A549 (cell line): ENCODE data around the gene INO80C. TPM values are rescaled to one million over a fixed set of nuclear protein-coding genes. Genes with fewer than 3 reads are reported as not detected.
A peak's percentile ranks its signal among the peaks of the same experiment; 100 is the strongest.

Experiments used
- ATAC-seq, 2 experiments: fragments of 200-7000 bp in 1 of 2; fragments of >200 bp in 1 of 2; cut with Nextera tagmentation in 1 of 2; cut with Tn5 transposase in 1 of 2; 3 replicates each; pipeline versions ENCODE4 v1.8.0 to v1.9.1; 2018 to 2020; ENCODE audit warnings: mild to moderate bottlenecking in 1 of 2, moderate library complexity in 1 of 2
- CTCF ChIA-PET: fragments of 300-600 bp; sonication (Branson Sonifier 250); formaldehyde crosslinking; extraction: SDS; loops from one replicate; lab custom pipeline; 2021; ENCODE audit warnings: antibody characterized with exemption, inconsistent platforms; lab: Yijun Ruan, JAX
- POLR2A ChIA-PET: fragments of 350-600 bp; formaldehyde crosslinking; extraction: SDS; loops from one replicate; lab custom pipeline; 2021; ENCODE audit warnings: antibody characterized with exemption, inconsistent platforms; lab: Yijun Ruan, JAX
- DNase-seq, 2 experiments: peaks; one replicate each; pipeline versions ENCODE4 v3.0.0 to v3.0.0-alpha.2; 2011 to 2016; ENCODE audit warnings: low read depth in 1 of 2, low spot score in 1 of 2
- FAIRE-seq: peaks from 2 replicates; lab custom pipeline; 2011; peaks lifted over from hg19 to GRCh38; lab: Jason Lieb, UNC
- H3K27ac ChIP-seq, 2 experiments: fragments of >200 bp; sonication (Bioruptor Twin); formaldehyde crosslinking; 3 replicates each; pipeline ENCODE4 v1.5.1; 2016 to 2017
- H3K4me1 ChIP-seq: fragments of >200 bp; sonication (Bioruptor Twin); formaldehyde crosslinking; 3 replicates; pipeline ENCODE4 v1.6.1; 2016
- H3K4me2 ChIP-seq: fragments of >200 bp; sonication (Bioruptor Twin); formaldehyde crosslinking; 3 replicates; pipeline ENCODE4 v1.6.1; 2016
- H3K4me3 ChIP-seq: fragments of >200 bp; sonication (Bioruptor Twin); formaldehyde crosslinking; 3 replicates; pipeline ENCODE4 v1.5.1; 2016
- H3K9me3 ChIP-seq: fragments of >200 bp; sonication (Bioruptor Twin); formaldehyde crosslinking; 3 replicates; pipeline ENCODE4 v1.6.1; 2016
- ATOH8 ChIP-seq: fragments of 250-450 bp; sonication (Bioruptor Pico); IDR thresholded peaks from 2 replicates; pipeline ENCODE4 v1.5.0; 2020; ENCODE audit warnings: low read depth, mild to moderate bottlenecking, moderate library complexity
- CBX2 ChIP-seq: fragments of 200-600 bp; sonication (generic); IDR thresholded peaks from 2 replicates; pipeline ENCODE4 v1.6.1; 2016; ENCODE audit warnings: low read depth, mild to moderate bottlenecking, borderline replicate concordance
- CEBPB ChIP-seq, 2 experiments: fragments of >200 bp in 1 of 2; sonication (Bioruptor Twin) in 1 of 2; formaldehyde crosslinking in 1 of 2; IDR thresholded peaks; 2 replicates each; pipeline ENCODE4 v1.6.1; 2012 to 2016
- CHD2 ChIP-seq: fragments of 150-350 bp; IDR thresholded peaks from 2 replicates; pipeline ENCODE4 v1.6.1; 2014; ENCODE audit warnings: low read length; ENCODE audit not compliant: partially characterized antibody
- CHD4 ChIP-seq: fragments of 200-600 bp; sonication (generic); IDR thresholded peaks from 2 replicates; pipeline ENCODE4 v1.6.1; 2016; ENCODE audit warnings: antibody characterized with exemption, mild to moderate bottlenecking, borderline replicate concordance
- CTCF ChIP-seq: fragments of >200 bp; sonication (Bioruptor Twin); formaldehyde crosslinking; IDR thresholded peaks from 3 replicates; pipeline ENCODE4 v1.5.1; 2016
- EP300 ChIP-seq, 2 experiments: fragments of >200 bp; sonication (Bioruptor Twin); formaldehyde crosslinking; IDR thresholded peaks; 2 replicates in 1 of 2; 3 replicates in 1 of 2; pipeline ENCODE4 v1.6.1; 2016 to 2017
- ESRRA ChIP-seq: fragments of 150-350 bp; IDR thresholded peaks from 2 replicates; pipeline ENCODE4 v1.6.1; 2014; ENCODE audit warnings: mild to moderate bottlenecking, low read length, borderline replicate concordance
- FOSL2 ChIP-seq, 2 experiments: fragments of 450-650 bp in 1 of 2; fragments of >200 bp in 1 of 2; sonication (Bioruptor Twin) in 1 of 2; formaldehyde crosslinking; IDR thresholded peaks; 2 replicates each; pipeline versions ENCODE4 v1.5.0 to v1.6.1; 2016 to 2020; ENCODE audit warnings: mild to moderate bottlenecking in 1 of 2, moderate library complexity in 1 of 2
- GATA3 ChIP-seq: IDR thresholded peaks from 2 replicates; pipeline ENCODE4 v1.6.1; 2012; ENCODE audit warnings: borderline replicate concordance
- HDAC2 ChIP-seq: fragments of 200-600 bp; sonication (generic); IDR thresholded peaks from 2 replicates; pipeline ENCODE4 v1.6.1; 2016
- HMGXB4 ChIP-seq: fragments of 250-450 bp; sonication (Bioruptor Pico); IDR thresholded peaks from 2 replicates; pipeline ENCODE4 v1.5.0; 2021; ENCODE audit warnings: mild to moderate bottlenecking, moderate library complexity, borderline replicate concordance
- HOXA7 ChIP-seq: fragments of 250-450 bp; sonication (Bioruptor Pico); IDR thresholded peaks from 2 replicates; pipeline ENCODE4 v1.5.0; 2020; ENCODE audit warnings: mild to moderate bottlenecking, moderate library complexity
- HOXB5 ChIP-seq: fragments of 250-450 bp; sonication (Bioruptor Pico); IDR thresholded peaks from 2 replicates; pipeline ENCODE4 v1.5.0; 2020; ENCODE audit warnings: mild to moderate bottlenecking, moderate library complexity
- JUN ChIP-seq, 2 experiments: fragments of >200 bp; sonication (Bioruptor Twin); formaldehyde crosslinking; IDR thresholded peaks; 2 replicates in 1 of 2; 3 replicates in 1 of 2; pipeline ENCODE4 v1.6.1; 2016 to 2017
- JUNB ChIP-seq: fragments of >200 bp; sonication (Bioruptor Twin); formaldehyde crosslinking; IDR thresholded peaks from 2 replicates; pipeline ENCODE4 v1.6.1; 2016
- KDM1A ChIP-seq: fragments of 200-600 bp; sonication (generic); IDR thresholded peaks from 2 replicates; pipeline ENCODE4 v1.6.1; 2016; ENCODE audit warnings: low read depth, mild to moderate bottlenecking
- MAX ChIP-seq: IDR thresholded peaks from 2 replicates; pipeline ENCODE4 v1.6.1; 2012
- MAZ ChIP-seq: fragments of 150-350 bp; IDR thresholded peaks from 2 replicates; pipeline ENCODE4 v1.6.1; 2014; ENCODE audit warnings: antibody characterized with exemption, low read depth, low read length, borderline replicate concordance
- MYC ChIP-seq: IDR thresholded peaks from 2 replicates; pipeline ENCODE4 v1.6.1; 2012; ENCODE audit warnings: mild to moderate bottlenecking, inconsistent platforms, low read length, improper control_type of control experiment, borderline replicate concordance
- NFE2L2 ChIP-seq: fragments of 150-350 bp; conservative IDR thresholded peaks from 2 replicates; pipeline ENCODE4 v1.6.1; 2014; ENCODE audit warnings: low read length
- NPAS2 ChIP-seq: fragments of 250-450 bp; sonication (Bioruptor Pico); IDR thresholded peaks from 2 replicates; pipeline ENCODE4 v1.8.0; 2022; ENCODE audit warnings: mild to moderate bottlenecking, moderate library complexity, borderline replicate concordance
- POLR2A ChIP-seq: IDR thresholded peaks from 2 replicates; pipeline ENCODE4 v1.6.1; 2012; ENCODE audit warnings: mild to moderate bottlenecking, low read length
- RAD21 ChIP-seq, 2 experiments: fragments of >200 bp in 1 of 2; sonication (Bioruptor Twin) in 1 of 2; formaldehyde crosslinking in 1 of 2; IDR thresholded peaks in 1 of 2; conservative IDR thresholded peaks in 1 of 2; 2 replicates in 1 of 2; 3 replicates in 1 of 2; pipeline ENCODE4 v1.6.1; 2012 to 2018; ENCODE audit warnings: inconsistent platforms in 1 of 2
- TFCP2L1 ChIP-seq: fragments of 250-450 bp; sonication (Bioruptor Pico); IDR thresholded peaks from 2 replicates; pipeline ENCODE4 v1.5.0; 2021; ENCODE audit warnings: mild to moderate bottlenecking
- ZC3H11A ChIP-seq: fragments of 450-650 bp; IDR thresholded peaks from 2 replicates; pipeline ENCODE4 v1.6.1; 2014; ENCODE audit warnings: antibody characterized with exemption, mild to moderate bottlenecking
- WGBS: methylation state at CpG from one replicate; pipeline ENCODE4 v1.1.6; 2017; ENCODE audit errors: missing lambda C conversion rate; 5-methylcytosine and 5-hydroxymethylcytosine counted together
- polyA plus RNA-seq, 4 experiments: library from polyadenylated mRNA; depleted of rRNA in 3 of 4; stranded (reverse); fragments of >200 nt; fragmentation: RNase III in 1 of 4; extraction: RNeasy Plus Mini Kit Qiagen cat#74134 plus additional on column Dnase treatment in 1 of 4; gene quantifications; 2 replicates in 3 of 4; 3 replicates in 1 of 4; pipeline ENCODE4 v1.2.3, GENCODE V29; 2011 to 2017

The INO80C gene
- polyA plus RNA-seq, 2 of the 4 experiments (the other 2 are of a cell fraction) = 22.1 to 33.3 TPM

- POLR2A ChIA-PET = no interaction called here
- TF ChIP-seq ZC3H11A (no peak), MYC (no peak), HDAC2 (no peak), GATA3 (no peak), EP300 (IDR thresholded peaks at IDR 0.05) (no peak), JUNB (no peak), POLR2A (no peak), JUN (IDR thresholded peaks at IDR 0.05) (no peak)
- CTCF ChIA-PET = interaction anchor here (1.1 kb wide), 1 partner anchor 21 kb away, joined by 3 read pairs; no protein-coding TSS in a partner anchor
- no peaks in the 10 kb centered on the region for H3K9me3 ChIP-seq
- WGBS = 70% methylated on average over 9 of the region's 9 CpGs
- no peak for FAIRE-seq
- no peak for ATAC-seq
- no peak overlapping the region for H3K4me3 ChIP-seq
- peaks cover 9% of the 10 kb centered on the region for H3K4me1 ChIP-seq
- H3K27ac ChIP-seq = peak overlapping the region; percentile 27 to 46; a peak in 2 of 6 replicates
- H3K4me2 ChIP-seq = peak overlapping the region; percentile 45
- no peak for DNase-seq
Observed at GRCh38 chr18:35525795-35526494, 28.2 kb upstream of the INO80C start.

DNA sequence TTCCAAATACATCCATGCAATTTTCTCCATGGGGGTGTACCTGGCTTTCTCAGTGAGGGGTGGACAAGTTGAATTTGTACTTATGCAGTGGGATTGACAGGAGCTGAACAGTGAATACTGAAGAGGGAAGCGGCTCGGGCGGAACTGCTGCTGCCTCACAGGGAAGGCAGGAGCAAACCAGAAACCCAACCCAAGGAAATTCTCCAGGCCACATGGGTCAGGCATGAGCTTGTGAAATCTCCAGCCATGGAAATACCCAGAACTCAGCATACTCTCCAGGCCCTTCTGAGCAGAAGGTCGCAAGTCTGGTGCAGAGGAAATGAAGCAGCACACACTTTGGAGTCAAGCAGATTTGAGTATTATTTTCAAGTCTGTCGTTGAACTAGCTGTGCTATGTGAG, 26.5 kb upstream of the INO80C start:
- FAIRE-seq = no peak
- no peak for DNase-seq
- ChIA-PET CTCF (no interaction called here), POLR2A (no interaction called here)
- peaks cover 9% of the 10 kb centered on the region for H3K4me1 ChIP-seq
- ATAC-seq = no peak
- H3K4me2 ChIP-seq = no peak overlapping the region
- TF ChIP-seq RAD21 (conservative IDR thresholded peaks at IDR 0.05 in 1 of 2, IDR thresholded peaks at IDR 0.05 in 1 of 2) (no peak), MAZ (no peak), CEBPB (IDR thresholded peaks at IDR 0.05) (no peak), CHD4 (no peak), NFE2L2 (no peak)
- no peak overlapping the region for H3K27ac ChIP-seq
- 79% methylated on average over 5 of the region's 5 CpGs for WGBS
- no peak overlapping the region for H3K4me3 ChIP-seq
- H3K9me3 ChIP-seq = no peaks in the 10 kb centered on the region

- Histone ChIP-seq H3K27ac (no peak overlapping the region), H3K9me3 (no peaks in the 10 kb centered on the region), H3K4me2 (no peak overlapping the region), H3K4me3 (no peak overlapping the region), H3K4me1 (peaks cover 9% of the 10 kb centered on the region)
- 90% methylated on average over 2 of the region's 2 CpGs for WGBS
- TF ChIP-seq EP300 (IDR thresholded peaks at IDR 0.05) (no peak), CHD2 (no peak), ESRRA (no peak), FOSL2 (IDR thresholded peaks at IDR 0.05) (no peak), FOSL2 (CRISPR knock-in tag; IDR thresholded peaks at IDR 0.05) (no peak), MAZ (no peak), MAX (no peak), NPAS2 (CRISPR knock-in tag) (no peak), KDM1A (no peak), HOXB5 (CRISPR knock-in tag) (no peak), CBX2 (no peak), HMGXB4 (no peak), TFCP2L1 (CRISPR knock-in tag) (no peak), RAD21 (conservative IDR thresholded peaks at IDR 0.05 in 1 of 2, IDR thresholded peaks at IDR 0.05 in 1 of 2) (no peak), CTCF (no peak), MYC (no peak), HOXA7 (CRISPR knock-in tag) (no peak), ATOH8 (CRISPR knock-in tag) (no peak)
- DNase-seq (no peak), FAIRE-seq (no peak), ATAC-seq (no peak)
- ChIA-PET POLR2A (no interaction called here), CTCF (no interaction called here)
Observed at GRCh38 chr18:35522130-35522959, 24.6 kb upstream of the INO80C start.
